Measurements from ENCODE around the gene LRRC10.
A peak's percentile ranks its signal among the peaks of the same experiment; 100 is the strongest.

Gene LRRC10, protein sequence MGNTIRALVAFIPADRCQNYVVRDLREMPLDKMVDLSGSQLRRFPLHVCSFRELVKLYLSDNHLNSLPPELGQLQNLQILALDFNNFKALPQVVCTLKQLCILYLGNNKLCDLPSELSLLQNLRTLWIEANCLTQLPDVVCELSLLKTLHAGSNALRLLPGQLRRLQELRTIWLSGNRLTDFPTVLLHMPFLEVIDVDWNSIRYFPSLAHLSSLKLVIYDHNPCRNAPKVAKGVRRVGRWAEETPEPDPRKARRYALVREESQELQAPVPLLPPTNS

GRCh38 chr12:69610729-69611128, at the start of gene LRRC10:
Gene LRRC10 (minus strand): TSS chr12:69610907. CDS start chr12:69610838, 69 bp downstream.
- DNase-seq: no peak

- no peak for DNase-seq
Observed at GRCh38 chr12:69660164-69660863, 49.6 kb upstream of the LRRC10 start.

GRCh38 chr12:69658203-69658602, 47.5 kb upstream of the LRRC10 start:
- no peak for DNase-seq

- no peak for DNase-seq
Observed at GRCh38 chr12:69657376-69658137, 46.9 kb upstream of the LRRC10 start.

DNA sequence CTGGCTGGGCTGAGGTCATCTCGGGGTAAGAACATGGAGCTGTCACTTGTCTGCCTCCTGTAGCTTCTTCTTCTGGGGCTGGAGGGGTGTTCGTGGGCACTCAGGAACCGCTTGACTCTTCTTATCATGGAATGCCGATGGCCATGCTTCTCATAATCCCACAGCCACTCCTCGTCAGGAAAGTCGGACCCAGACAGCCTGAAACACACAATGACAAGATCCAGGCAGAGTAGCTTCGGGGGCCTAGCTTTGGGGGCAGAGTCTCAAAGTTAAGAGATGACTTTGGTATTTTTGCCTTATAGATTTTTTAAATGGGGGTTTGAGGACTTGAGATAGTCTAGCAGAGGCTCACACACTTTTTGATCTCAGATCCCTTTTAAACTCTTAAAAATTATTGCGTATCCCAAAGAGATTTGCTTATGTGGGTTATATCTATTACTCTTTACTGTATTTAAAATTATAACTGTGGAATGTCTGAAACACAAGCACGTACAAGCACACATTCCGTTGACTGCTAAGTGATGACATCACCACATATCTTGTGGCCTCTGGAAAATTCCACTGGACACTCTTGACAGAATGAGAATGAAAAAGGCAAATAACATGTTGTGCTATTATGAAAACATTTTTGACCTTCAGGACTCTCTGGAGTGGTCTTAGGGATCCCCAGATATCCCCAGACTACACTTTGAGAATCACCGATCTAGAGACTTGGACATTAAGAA, 45.1 kb upstream of the LRRC10 start:
- no peak for DNase-seq

DNA sequence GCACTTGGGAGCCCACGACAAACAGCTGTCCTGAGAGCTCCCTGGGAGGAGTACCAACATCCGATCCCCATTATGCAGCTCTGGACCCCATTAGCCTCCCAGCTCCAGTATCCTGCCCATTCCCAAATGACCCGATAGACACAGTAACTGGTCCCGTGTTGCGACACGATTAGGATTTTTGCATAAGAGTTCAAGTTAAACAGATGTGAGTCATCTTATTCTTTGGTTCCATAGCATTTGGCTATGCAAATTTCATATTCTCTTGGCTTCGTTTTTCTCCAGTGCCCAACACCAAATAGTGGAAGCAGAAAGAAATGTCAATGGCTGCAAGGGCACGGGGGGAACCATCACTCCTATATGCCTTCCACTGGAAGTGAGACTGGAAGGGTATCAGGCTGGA, 43.0 kb upstream of the LRRC10 start:
- DNase-seq: no peak

GRCh38 chr12:69651922-69652321, 41.2 kb upstream of the LRRC10 start:
- DNase-seq: no peak

GRCh38 chr12:69649529-69649928, 38.8 kb upstream of the LRRC10 start:
- DNase-seq: no peak

GRCh38 chr12:69648476-69648875, 37.8 kb upstream of the LRRC10 start:
- DNase-seq: no peak

DNA sequence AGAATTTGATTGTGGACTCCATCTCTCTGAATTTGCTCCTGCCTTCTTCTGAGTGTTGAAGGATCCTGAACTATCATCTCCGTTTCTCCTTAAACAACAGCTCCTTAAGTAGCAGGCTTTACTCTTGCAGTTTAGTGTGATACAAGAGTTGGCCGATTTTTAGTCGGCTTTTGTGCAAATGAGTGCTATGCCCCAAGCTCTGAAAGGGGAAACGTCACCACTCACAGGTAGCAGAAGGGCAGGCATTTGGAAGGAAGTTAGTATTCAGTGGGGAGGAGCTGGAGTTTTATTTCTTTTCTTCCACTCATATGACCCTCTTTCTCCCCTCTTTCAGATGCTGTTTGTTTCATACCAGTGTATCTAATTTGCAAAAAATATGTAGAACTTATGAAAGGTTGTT, 36.5 kb upstream of the LRRC10 start:
- DNase-seq: no peak

GRCh38 chr12:69645031-69645430, 34.3 kb upstream of the LRRC10 start:
- no peak for DNase-seq

- DNase-seq: no peak
Observed at GRCh38 chr12:69644511-69644910, 33.8 kb upstream of the LRRC10 start.

DNA sequence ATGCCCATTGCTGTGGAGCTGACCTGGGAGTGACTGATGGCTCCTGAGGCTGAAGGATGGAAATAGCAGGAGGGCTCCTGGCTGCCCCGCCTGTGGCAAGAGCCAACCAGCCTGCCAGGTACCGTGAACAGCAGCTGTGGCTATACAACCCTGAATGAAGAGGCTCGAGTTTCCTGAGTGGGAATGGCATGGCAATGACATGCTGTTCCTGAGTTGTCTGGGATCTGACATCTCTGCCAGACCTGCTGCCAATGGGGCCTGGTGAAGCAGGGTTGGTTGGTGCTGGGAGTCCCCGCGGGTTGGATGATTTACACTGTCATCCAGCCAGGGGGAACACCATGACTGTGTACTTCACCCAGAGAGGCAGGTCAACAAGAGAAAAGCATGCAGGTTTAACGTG, 31.8 kb upstream of the LRRC10 start:
- no peak for DNase-seq

DNA sequence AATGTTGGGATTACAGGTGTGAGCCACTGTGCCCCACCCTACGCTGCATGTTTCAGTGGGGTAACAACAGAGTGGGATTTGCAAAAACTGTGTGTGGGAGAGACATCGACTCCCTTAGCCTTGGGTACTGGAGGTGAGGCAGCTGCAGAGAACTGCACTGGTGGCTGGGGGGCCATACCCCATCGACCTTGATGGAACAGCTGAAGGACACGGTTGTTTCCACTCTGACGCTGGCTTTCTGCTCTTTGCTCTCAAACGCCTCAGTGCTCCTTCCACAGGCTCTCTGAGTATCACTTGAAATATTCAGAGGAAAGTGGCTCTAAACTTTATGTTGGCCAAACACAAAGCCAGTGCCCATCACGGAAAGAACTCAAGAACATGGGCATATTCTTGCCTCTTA, 30.8 kb upstream of the LRRC10 start:
- no peak for DNase-seq

DNA sequence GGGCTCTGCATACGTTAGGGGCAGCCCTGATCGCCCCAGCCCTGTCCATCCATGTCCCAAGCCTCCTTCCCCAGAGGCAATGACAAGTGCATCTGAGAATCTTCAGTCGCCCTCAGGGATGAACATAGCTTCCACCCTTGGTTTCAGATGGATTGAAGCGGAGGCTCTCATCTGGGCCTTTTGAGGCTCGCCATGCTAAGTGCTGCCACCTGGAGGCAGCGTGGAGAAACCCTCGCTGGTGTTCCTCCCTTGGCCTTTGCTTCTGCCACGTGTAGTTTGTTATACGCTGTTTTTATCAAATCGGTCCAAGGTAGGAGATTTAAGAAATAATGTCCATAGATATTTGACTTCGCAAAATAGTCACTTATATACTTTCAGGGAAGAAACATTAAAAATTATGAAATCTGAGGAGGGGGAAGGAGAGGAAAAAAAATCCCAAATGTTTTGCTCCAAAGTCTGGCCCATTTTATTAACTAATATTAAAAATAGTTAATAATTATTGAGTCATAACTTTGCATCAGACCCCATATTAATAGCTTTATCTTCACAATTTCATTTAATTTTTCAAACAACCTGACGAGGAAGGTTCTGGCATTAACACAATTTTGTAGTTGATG, 28.8 kb upstream of the LRRC10 start:
- DNase-seq: peak in 29 of 51 donors; percentile 3 to 70 (median 21)

GRCh38 chr12:69633061-69633460, 22.4 kb upstream of the LRRC10 start:
- DNase-seq: no peak

DNA sequence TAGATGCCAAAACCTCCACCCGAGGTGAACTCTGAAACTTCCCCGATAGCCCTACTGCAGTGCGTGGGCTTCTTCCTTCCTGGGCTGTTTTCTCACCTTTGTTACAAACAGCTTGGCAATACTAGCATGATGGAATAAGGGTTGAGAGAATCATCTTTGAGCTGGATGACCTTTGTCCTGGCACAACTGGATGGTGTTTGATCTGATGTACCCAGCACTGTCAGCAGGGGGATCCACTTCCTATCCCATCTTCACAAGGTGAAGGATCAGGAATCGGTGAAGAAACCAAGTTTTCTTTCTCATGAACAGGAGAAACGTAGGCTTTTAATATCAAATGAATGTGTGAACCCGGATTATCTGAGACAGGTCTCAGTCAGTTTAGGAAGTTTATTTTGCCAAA, 19.5 kb upstream of the LRRC10 start:
- DNase-seq: no peak

GRCh38 chr12:69627501-69627900, 16.8 kb upstream of the LRRC10 start:
- no peak for DNase-seq

DNA sequence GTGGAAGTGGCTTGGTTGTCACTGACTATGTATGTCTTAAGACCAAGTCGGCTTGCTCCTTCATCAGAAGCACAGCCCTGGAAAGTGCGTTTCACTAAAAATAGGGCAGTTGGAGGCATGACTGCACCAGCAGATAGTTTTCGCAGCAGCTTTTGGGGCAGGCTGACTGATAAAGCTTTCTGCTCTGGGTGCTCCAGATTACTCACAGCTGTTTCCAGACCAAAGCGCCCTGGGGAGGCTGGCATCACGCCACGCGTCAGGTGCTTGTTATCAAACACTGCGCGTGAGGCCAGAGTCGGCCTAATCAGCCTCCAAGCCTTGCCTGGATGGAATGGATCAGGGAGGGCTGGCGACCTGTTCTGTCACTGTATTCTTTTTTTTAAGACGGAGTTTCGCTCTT, 13.3 kb upstream of the LRRC10 start:
- DNase-seq: no peak

DNA sequence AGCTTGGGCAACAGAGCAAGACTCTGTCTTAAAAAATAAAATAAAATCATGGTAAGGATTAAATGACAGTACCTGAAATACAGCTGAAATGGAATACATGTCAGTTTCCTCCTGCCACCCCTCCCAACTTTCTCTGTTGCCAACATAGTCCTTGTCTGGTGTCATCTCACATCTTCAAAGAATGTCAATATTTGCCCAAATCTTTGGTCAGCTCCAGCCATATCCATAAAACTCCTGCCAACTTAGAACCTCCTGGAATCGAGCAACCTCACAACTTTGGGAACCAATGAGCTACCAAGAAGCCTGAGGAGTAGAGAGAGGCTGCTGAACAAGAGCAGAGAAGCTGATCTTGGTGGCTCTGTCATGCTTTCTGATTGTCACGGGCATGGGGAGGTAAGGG, 10.8 kb upstream of the LRRC10 start:
- no peak for DNase-seq

- DNase-seq: no peak
Observed at GRCh38 chr12:69620921-69621320, 10.2 kb upstream of the LRRC10 start.
